HepG2 (cell line): ENCODE results near the gene RNASE3. TPM values are rescaled to one million over a fixed set of nuclear protein-coding genes. Genes with fewer than 3 reads are reported as not detected.

Experiments
- ATAC-seq: fragments of 200-7000 bp; cut with Tn5 transposase; 3 replicates; pipeline ENCODE4 v1.9.1; 2020; ENCODE audit warnings: mild to moderate bottlenecking, moderate library complexity
- BruUV-seq: library from RNA; stranded (reverse); fragments of 400-500 nt; replicated peaks from 2 replicates; lab custom pipeline; 2021; lab: Mats Ljungman, UMichigan
- CTCF ChIA-PET: fragments of 300-600 bp; formaldehyde crosslinking; extraction: SDS; loops from one replicate; lab custom pipeline; 2021; ENCODE audit warnings: low total read pairs, inconsistent platforms, low intra/inter-chr PET ratio; lab: Yijun Ruan, JAX
- POLR2A ChIA-PET: fragments of 350-600 bp; sonication (Branson Sonifier 250); formaldehyde crosslinking; loops from one replicate; lab custom pipeline; 2020; ENCODE audit warnings: antibody characterized with exemption, inconsistent platforms; lab: Yijun Ruan, JAX
- DNase-seq: peaks from one replicate; pipeline ENCODE4 v3.0.0-alpha.2; 2015; ENCODE audit warnings: low spot score
- FAIRE-seq: peaks from 3 replicates; lab custom pipeline; 2011; peaks lifted over from hg19 to GRCh38; lab: Jason Lieb, UNC
- H2AFZ ChIP-seq: one replicate; pipeline ENCODE4 v1.6.1; 2011; ENCODE audit warnings: low read length, inconsistent platforms
- H3K27ac ChIP-seq: fragments of 300-600 bp; 3 replicates; pipeline ENCODE4 v1.8.0; 2011; ENCODE audit warnings: mixed run types, mild to moderate bottlenecking, mixed read lengths, low read length, inconsistent platforms; ENCODE audit not compliant: insufficient read depth; ENCODE audit errors: extremely low read length
- H3K27me3 ChIP-seq, 2 experiments: fragments of 200-600 bp in 1 of 2; 2 replicates in 1 of 2; 3 replicates in 1 of 2; pipeline versions ENCODE4 v1.6.0 to v1.8.0; 2011; ENCODE audit warnings: low read length in 2 of 2, mild to moderate bottlenecking in 2 of 2, moderate library complexity in 2 of 2, inconsistent platforms in 1 of 2; ENCODE audit not compliant: insufficient read depth in 2 of 2, control insufficient read depth in 1 of 2
- H3K36me3 ChIP-seq, 2 experiments: fragments of 200-600 bp in 1 of 2; replicated peaks in 1 of 2; 2 replicates in 1 of 2; 3 replicates in 1 of 2; pipeline versions ENCODE4 v1.5.1 to v1.8.0; 2011; ENCODE audit warnings: low read length in 2 of 2, inconsistent platforms in 1 of 2; ENCODE audit not compliant: insufficient read depth in 2 of 2, control insufficient read depth in 1 of 2
- H3K4me1 ChIP-seq: 2 replicates; pipeline ENCODE4 v1.5.1; 2012; ENCODE audit warnings: low read length, inconsistent platforms; ENCODE audit not compliant: insufficient read depth
- H3K4me2 ChIP-seq: 2 replicates; pipeline ENCODE4 v1.6.0; 2011; ENCODE audit warnings: low read depth, low read length, inconsistent platforms
- H3K4me3 ChIP-seq, 3 experiments: fragments of 200-600 bp in 1 of 3; sonication (generic), shearing (Covaris generic) in 1 of 3; replicated peaks in 1 of 3; 2 replicates each; pipeline ENCODE4 v1.5.1; 2011 to 2016; ENCODE audit warnings: low read length in 3 of 3, inconsistent platforms in 2 of 3, low read depth in 2 of 3, mild to moderate bottlenecking in 2 of 3, control low read depth in 1 of 3, mixed read lengths in 1 of 3; ENCODE audit not compliant: insufficient read depth in 1 of 3
- H3K79me2 ChIP-seq: one replicate; pipeline ENCODE4 v1.6.1; 2011; ENCODE audit warnings: low read length, inconsistent platforms; ENCODE audit not compliant: insufficient read depth
- H3K9ac ChIP-seq: 2 replicates; pipeline ENCODE4 v1.6.0; 2011; ENCODE audit warnings: mild to moderate bottlenecking, low read depth, low read length, inconsistent platforms; ENCODE audit not compliant: insufficient read depth
- H3K9me3 ChIP-seq: 2 replicates; pipeline ENCODE4 v1.5.1; 2012; ENCODE audit warnings: mild to moderate bottlenecking, low read length
- H4K20me1 ChIP-seq: 2 replicates; pipeline ENCODE4 v1.6.0; 2011; ENCODE audit warnings: inconsistent platforms, mild to moderate bottlenecking, low read length, moderate library complexity; ENCODE audit not compliant: insufficient read depth
- CTCF ChIP-seq: sonication (generic); formaldehyde crosslinking; IDR thresholded peaks from 2 replicates; pipeline ENCODE4 v1.5.0; 2020; ENCODE audit warnings: mild to moderate bottlenecking, missing genetic modification reagents, moderate library complexity
- IKZF4 ChIP-seq: sonication (generic); formaldehyde crosslinking; IDR thresholded peaks from 2 replicates; pipeline ENCODE4 v1.5.1; 2020; ENCODE audit warnings: borderline replicate concordance, mild to moderate bottlenecking, low read depth, missing genetic modification reagents; ENCODE audit errors: not compliant biosample characterization
- MIER2 ChIP-seq: IDR thresholded peaks from 2 replicates; pipeline ENCODE4 v1.6.1; 2016; ENCODE audit warnings: missing biosample characterization, missing genetic modification reagents
- MTA3 ChIP-seq: sonication (generic); formaldehyde crosslinking; IDR thresholded peaks from 2 replicates; pipeline ENCODE4 v1.4.0; 2020; ENCODE audit warnings: missing genetic modification reagents
- NCOA1 ChIP-seq: sonication (generic); formaldehyde crosslinking; IDR thresholded peaks from 2 replicates; pipeline ENCODE4 v1.9.0; 2021; ENCODE audit warnings: missing genetic modification reagents
- ONECUT2 ChIP-seq: sonication (generic); formaldehyde crosslinking; IDR thresholded peaks from 2 replicates; pipeline ENCODE4 v1.4.0; 2020; ENCODE audit warnings: missing genetic modification reagents
- RAD21 ChIP-seq: fragments of 450-650 bp; formaldehyde crosslinking; IDR thresholded peaks from 2 replicates; pipeline ENCODE4 v1.5.0; 2020; ENCODE audit warnings: mild to moderate bottlenecking
- REPIN1 ChIP-seq: sonication (generic); formaldehyde crosslinking; IDR thresholded peaks from 2 replicates; pipeline ENCODE4 v1.8.0; 2022; ENCODE audit warnings: missing genetic modification reagents, low read depth, mild to moderate bottlenecking, borderline replicate concordance
- SAP130 ChIP-seq: IDR thresholded peaks from 2 replicates; pipeline ENCODE4 v1.6.1; 2016; ENCODE audit warnings: low read depth
- SMAD3 ChIP-seq: sonication (generic); formaldehyde crosslinking; IDR thresholded peaks from 2 replicates; pipeline ENCODE4 v1.4.0; 2020; ENCODE audit warnings: missing genetic modification reagents
- SMAD9 ChIP-seq: sonication (generic); formaldehyde crosslinking; IDR thresholded peaks from 2 replicates; pipeline ENCODE4 v1.5.1; 2020; ENCODE audit warnings: mild to moderate bottlenecking, missing genetic modification reagents
- SMC3 ChIP-seq: IDR thresholded peaks from 2 replicates; pipeline ENCODE4 v1.6.1; 2011; ENCODE audit warnings: low read length, improper control_type of control experiment
- ZMAT5 ChIP-seq: sonication (generic); formaldehyde crosslinking; IDR thresholded peaks from 2 replicates; pipeline ENCODE4 v1.5.0; 2020; ENCODE audit warnings: mild to moderate bottlenecking, low read depth, missing genetic modification reagents, borderline replicate concordance
- ZNF10 ChIP-seq: sonication (generic); formaldehyde crosslinking; IDR thresholded peaks from 2 replicates; pipeline ENCODE4 v1.4.0; 2020; ENCODE audit warnings: mild to moderate bottlenecking, low read depth, missing genetic modification reagents, borderline replicate concordance
- ZNF687 ChIP-seq: sonication (generic); formaldehyde crosslinking; IDR thresholded peaks from 2 replicates; pipeline ENCODE4 v1.5.1; 2020; ENCODE audit warnings: mild to moderate bottlenecking, missing genetic modification reagents, moderate library complexity
- ZNF691 ChIP-seq: sonication (generic); formaldehyde crosslinking; IDR thresholded peaks from 2 replicates; pipeline ENCODE4 v1.4.0; 2020; ENCODE audit warnings: missing genetic modification reagents, low read depth, mild to moderate bottlenecking, borderline replicate concordance
- ZNF766 ChIP-seq: sonication (generic); formaldehyde crosslinking; IDR thresholded peaks from 2 replicates; pipeline ENCODE4 v1.5.0; 2020; ENCODE audit warnings: missing genetic modification reagents, borderline replicate concordance
- WGBS: methylation state at CpG from one replicate; pipeline ENCODE4 v1.1.6; 2017; ENCODE audit warnings: low lambda C conversion rate; 5-methylcytosine and 5-hydroxymethylcytosine counted together
- in situ Hi-C: cut with HindIII; loops from 2 replicates; pipeline ENCODE4 v1.10.0; 2017; ENCODE audit warnings: low pct_unique_long_range_greater_than_20kb; ENCODE audit not compliant: extremely low pct_ligation_motif_present
- intact Hi-C: fragments of 100-400 bp; cut with micrococcal nuclease; formaldehyde crosslinking; loops from one replicate; pipeline ENCODE4 v1.10.0; 2022; ENCODE audit not compliant: unreplicated experiment
- polyA plus RNA-seq, 8 experiments: library from polyadenylated mRNA; depleted of rRNA in 3 of 8; stranded (reverse) in 7 of 8; unstranded in 1 of 8; fragments of >200 nt; fragmentation: Illumina TruSeq in 4 of 8; extraction: Trizol in 4 of 8; gene quantifications; 2 replicates each; pipeline versions ENCODE4 v1.2.1 to v1.2.3, GENCODE V29; 2011 to 2016; ENCODE audit warnings: low read depth in 4 of 8, missing spikeins in 1 of 8, mixed read lengths in 1 of 8; ENCODE audit not compliant: insufficient read depth in 1 of 8
- total RNA-seq, 5 experiments: library from RNA; depleted of rRNA; stranded (reverse); fragments of >200 nt; fragmentation: Illumina TruSeq; extraction: Trizol; gene quantifications; 2 replicates each; pipeline ENCODE4 v1.2.3, GENCODE V29; 2016; ENCODE audit warnings: low read depth in 1 of 5

RNASE3 gene
- total and polyA plus RNA-seq, 2 of the 13 experiments (the other 11 are each of a cell fraction or from before 2014, with no cell fraction given) = not detected

GRCh38 chr14:20855652-20856291 lies 35.4 kb upstream of the RNASE3 start:
- 4% methylated on average over 8 of the region's 8 CpGs for WGBS
- TF ChIP-seq RAD21 (CRISPR knock-in tag) = peak; percentile 62
- 0 out of 2 replicates have a peak, but pooled peaks have one; percentile 47 for TF ChIP-seq SMAD3 (CRISPR knock-in tag)
- TF ChIP-seq REPIN1 (CRISPR knock-in tag) = 0 out of 2 replicates have a peak, but pooled peaks have one; percentile 37
- no peak for TF ChIP-seq IKZF4 (CRISPR knock-in tag)
- TF ChIP-seq ZNF10 (CRISPR knock-in tag) = no peak
- no peak for TF ChIP-seq ZNF691 (CRISPR knock-in tag)
- no peak for TF ChIP-seq ONECUT2 (CRISPR knock-in tag)
- peak; percentile 39; the same call in 1 of the 2 replicates for TF ChIP-seq SAP130 (CRISPR knock-in tag)
- TF ChIP-seq ZNF687 (CRISPR knock-in tag) = no peak
- TF ChIP-seq ZNF766 = no peak
- no peak for TF ChIP-seq MTA3 (CRISPR knock-in tag)
- TF ChIP-seq SMAD9 (CRISPR knock-in tag) = no peak
- no peak for TF ChIP-seq ZMAT5 (CRISPR knock-in tag)
- peak; percentile 84 for TF ChIP-seq MIER2 (CRISPR knock-in tag)
- peak; percentile 78 for TF ChIP-seq SMC3
- TF ChIP-seq CTCF = peak; percentile 86
- 0 out of 2 replicates have a peak, but pooled peaks have one; percentile 26 for TF ChIP-seq NCOA1 (CRISPR knock-in tag)

More at GRCh38 chr14:20855652-20856291, 35.4 kb upstream of the RNASE3 start:
- Histone ChIP-seq H3K4me3 (no peak overlapping the region), H2AFZ (no peak overlapping the region), H3K36me3 (no peaks in the 10 kb centered on the region), H3K27me3 (0 out of 5 replicates have a peak, but pooled peaks cover 0 to 6% of the 10 kb centered on the region in 2 experiments), H3K79me2 (no peaks in the 10 kb centered on the region), H4K20me1 (no peaks in the 10 kb centered on the region), H3K27ac (no peak overlapping the region), H3K4me2 (no peak overlapping the region), H3K9me3 (no peaks in the 10 kb centered on the region), H3K9ac (no peak overlapping the region), H3K4me1 (peaks cover 9% of the 10 kb centered on the region)
- ChIA-PET CTCF (interaction anchor here (0.7 to 1.5 kb wide), 6 partner anchors 19 to 246 kb away, joined by 3 to 7 read pairs (median 4); no protein-coding TSS in a partner anchor), POLR2A (interaction anchor here (0.6 kb wide), 1 partner anchor 9 kb away, joined by 4 read pairs; no protein-coding TSS in a partner anchor)
- BruUV-seq = no TSS peak
- DNase-seq (peak; percentile 79), ATAC-seq (peak; percentile 98), FAIRE-seq (peak; percentile 88)
- in situ Hi-C loops = loop anchor here (5.0 kb wide), 2 partner anchors 158 to 187 kb away; partner anchors contain the start of gene RNASE7
- intact Hi-C loops = loop anchor here (1.0 to 5.0 kb wide), 4 partner anchors 19 to 248 kb away; no protein-coding TSS in a partner anchor
